Activated CD4-positive, alpha-beta T cell treated with anti-CD3 and anti-CD28 coated beads for 24 hours (primary cell): ENCODE results near the gene DNAJC1.

Experiments used
- DNase-seq, 2 donors: peaks; one replicate each; pipeline ENCODE4 v3.0.0-alpha.2; 2020; ENCODE audit warnings: low read depth in 2 of 2

Gene DNAJC1

GRCh38 chr10:21962358-21962757 lies 41.2 kb downstream of the DNAJC1 start:
- no peak for DNase-seq

- DNase-seq = no peak
Observed at GRCh38 chr10:21961847-21962246, 41.7 kb downstream of the DNAJC1 start.

- DNase-seq = no peak
Observed at GRCh38 chr10:21959998-21960397, 43.5 kb downstream of the DNAJC1 start.

GRCh38 chr10:21954690-21955089 lies 48.8 kb downstream of the DNAJC1 start:
- DNase-seq = no peak

- no peak for DNase-seq
Observed at GRCh38 chr10:21954132-21954531, 49.4 kb downstream of the DNAJC1 start.

- DNase-seq = no peak
Observed at GRCh38 chr10:21953585-21954057, 49.9 kb downstream of the DNAJC1 start.

GRCh38 chr10:21950566-21950965 lies 53.0 kb downstream of the DNAJC1 start:
- DNase-seq = no peak

GRCh38 chr10:21946946-21947345 lies 56.6 kb downstream of the DNAJC1 start:
- DNase-seq = no peak

GRCh38 chr10:21944727-21945386 lies 58.7 kb downstream of the DNAJC1 start:
- no peak for DNase-seq

- DNase-seq = no peak
Observed at GRCh38 chr10:21943633-21944265, 59.8 kb downstream of the DNAJC1 start.

GRCh38 chr10:21935439-21936023 lies 68.0 kb downstream of the DNAJC1 start:
- DNase-seq = no peak

GRCh38 chr10:21934307-21934706 lies 69.2 kb downstream of the DNAJC1 start:
- DNase-seq = no peak

GRCh38 chr10:21929070-21929469 lies 74.5 kb downstream of the DNAJC1 start:
- DNase-seq = no peak

GRCh38 chr10:21927631-21928353 lies 75.7 kb downstream of the DNAJC1 start:
- no peak for DNase-seq

- no peak for DNase-seq
Observed at GRCh38 chr10:21926949-21927348, 76.6 kb downstream of the DNAJC1 start.

- DNase-seq = no peak
Observed at GRCh38 chr10:21926358-21926925, 77.1 kb downstream of the DNAJC1 start.

GRCh38 chr10:21925851-21926250 lies 77.7 kb downstream of the DNAJC1 start:
- DNase-seq = no peak

- no peak for DNase-seq
Observed at GRCh38 chr10:21924511-21924910, 79.0 kb downstream of the DNAJC1 start.

GRCh38 chr10:21920633-21921032 lies 82.9 kb downstream of the DNAJC1 start:
- no peak for DNase-seq

- DNase-seq = no peak
Observed at GRCh38 chr10:21919906-21920305, 83.6 kb downstream of the DNAJC1 start.

- DNase-seq = no peak
Observed at GRCh38 chr10:21919117-21919516, 84.4 kb downstream of the DNAJC1 start.

- no peak for DNase-seq
Observed at GRCh38 chr10:21912625-21913024, 90.9 kb downstream of the DNAJC1 start.
